Activated T-cell treated with anti-CD3 and anti-CD28 coated beads for 4 hours (primary cell): ENCODE measurements around the gene FNDC3B.

Experiments used
- DNase-seq: peaks from one replicate; pipeline ENCODE4 v3.0.0-alpha.2; 2020

FNDC3B gene

DNA sequence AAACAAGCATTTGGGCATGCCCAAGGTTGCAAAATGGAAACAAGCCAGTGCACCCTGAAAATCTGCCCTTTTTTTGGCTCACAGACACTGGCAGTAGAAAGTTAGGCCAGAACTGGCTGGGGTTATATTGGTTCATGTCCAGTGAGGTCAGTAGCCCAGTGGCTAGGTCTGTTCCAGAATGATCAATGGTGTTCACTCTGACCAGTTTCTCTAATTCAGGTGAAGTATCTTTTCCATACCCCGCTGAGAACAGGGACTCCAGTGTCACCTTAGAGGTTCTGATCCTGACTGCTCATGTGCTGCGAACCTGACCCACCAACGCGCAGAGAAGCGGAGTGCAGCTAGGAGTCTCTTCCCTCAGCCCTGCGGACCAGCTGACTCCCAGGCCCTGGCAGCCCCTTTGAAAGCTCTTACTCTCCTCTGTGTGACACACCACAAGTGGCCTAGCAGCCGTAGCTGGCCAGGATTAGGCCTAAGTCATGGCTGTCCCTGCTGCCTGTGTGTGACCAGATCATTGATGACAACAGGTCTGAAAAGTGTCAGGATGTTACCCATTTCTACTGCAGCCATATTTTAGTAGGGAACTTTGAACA is 285.3 kb downstream of the FNDC3B start:
- no peak for DNase-seq

- no peak for DNase-seq
Measured at GRCh38 chr3:172325461-172325860, 286.1 kb downstream of the FNDC3B start.

GRCh38 chr3:172326993-172327392 is 287.6 kb downstream of the FNDC3B start:
- DNase-seq, result no peak

- no peak for DNase-seq
Measured at GRCh38 chr3:172328282-172328681, 288.9 kb downstream of the FNDC3B start.

GRCh38 chr3:172329070-172329469 is 289.7 kb downstream of the FNDC3B start:
- no peak for DNase-seq

DNA sequence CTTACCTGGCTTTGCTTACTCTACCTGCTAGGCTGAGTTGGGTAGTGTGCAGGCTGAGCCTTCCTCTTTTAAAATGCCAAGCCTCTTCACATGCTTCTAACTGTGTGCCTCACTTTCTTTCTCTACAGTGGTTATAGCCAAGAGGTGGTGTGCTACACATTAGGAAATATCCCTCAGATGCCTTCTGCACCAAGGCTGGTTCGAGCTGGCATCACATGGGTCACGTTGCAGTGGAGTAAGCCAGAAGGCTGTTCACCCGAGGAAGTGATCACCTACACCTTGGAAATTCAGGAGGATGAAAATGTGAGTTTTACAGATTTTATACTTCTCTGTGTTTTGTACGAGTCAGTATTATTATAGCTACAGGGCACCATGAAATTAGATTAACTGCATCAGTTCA is 291.0 kb downstream of the FNDC3B start:
- no peak for DNase-seq

GRCh38 chr3:172332256-172333041 is 293.1 kb downstream of the FNDC3B start:
- DNase-seq, result peak; percentile 55

DNA sequence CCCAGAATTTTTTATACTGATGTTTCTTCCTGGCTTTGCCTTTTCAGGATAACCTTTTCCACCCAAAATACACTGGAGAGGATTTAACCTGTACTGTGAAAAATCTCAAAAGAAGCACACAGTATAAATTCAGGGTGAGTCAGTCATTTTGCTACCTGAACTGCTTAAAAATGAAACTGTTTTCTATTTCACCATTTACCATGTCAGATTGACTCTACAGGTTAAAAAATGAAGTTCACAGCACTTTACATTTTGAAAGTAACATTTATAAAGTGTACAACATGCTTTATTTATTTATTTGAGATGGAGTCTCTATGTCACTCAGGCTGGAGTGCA is 293.6 kb downstream of the FNDC3B start:
- no peak for DNase-seq

DNA sequence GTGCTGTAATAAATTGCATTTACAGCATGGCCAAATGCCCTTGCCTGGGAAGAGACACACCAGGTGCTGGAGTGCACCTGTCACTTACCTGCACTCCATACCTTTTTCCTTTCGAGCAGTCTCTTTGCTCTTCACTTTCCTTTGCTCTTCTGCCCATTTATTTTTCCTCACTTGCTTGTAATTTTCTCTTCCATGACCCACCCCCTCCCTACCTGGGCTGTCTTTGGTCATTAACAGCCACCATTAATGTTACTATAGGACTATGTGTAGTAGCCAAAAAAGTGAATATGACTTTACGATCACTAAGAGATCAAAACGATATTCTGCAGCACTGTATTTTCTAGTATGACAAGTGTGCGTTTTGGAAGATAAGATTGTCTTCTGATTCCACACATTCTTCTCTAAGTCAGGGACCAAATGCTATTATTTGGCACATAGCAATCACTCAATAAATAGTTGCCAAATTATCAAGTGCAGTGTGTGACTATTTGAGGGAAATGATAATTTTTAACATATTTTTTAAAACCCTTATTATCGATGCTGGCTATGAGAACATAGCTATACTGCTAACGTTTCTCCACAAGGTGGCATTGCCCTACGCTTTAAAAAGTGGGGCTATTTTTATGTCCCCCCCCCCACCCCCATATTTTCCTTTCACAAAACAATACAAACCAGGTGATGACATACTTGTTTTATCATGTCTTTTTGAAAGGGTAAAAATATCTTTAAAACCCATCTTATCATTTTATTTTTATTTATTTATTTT is 294.5 kb downstream of the FNDC3B start:
- no peak for DNase-seq

GRCh38 chr3:172334671-172335207 is 295.4 kb downstream of the FNDC3B start:
- DNase-seq, result no peak

GRCh38 chr3:172339892-172340291 is 300.5 kb downstream of the FNDC3B start:
- DNase-seq, result no peak

- no peak for DNase-seq
Measured at GRCh38 chr3:172340583-172340982, 301.2 kb downstream of the FNDC3B start.

DNA sequence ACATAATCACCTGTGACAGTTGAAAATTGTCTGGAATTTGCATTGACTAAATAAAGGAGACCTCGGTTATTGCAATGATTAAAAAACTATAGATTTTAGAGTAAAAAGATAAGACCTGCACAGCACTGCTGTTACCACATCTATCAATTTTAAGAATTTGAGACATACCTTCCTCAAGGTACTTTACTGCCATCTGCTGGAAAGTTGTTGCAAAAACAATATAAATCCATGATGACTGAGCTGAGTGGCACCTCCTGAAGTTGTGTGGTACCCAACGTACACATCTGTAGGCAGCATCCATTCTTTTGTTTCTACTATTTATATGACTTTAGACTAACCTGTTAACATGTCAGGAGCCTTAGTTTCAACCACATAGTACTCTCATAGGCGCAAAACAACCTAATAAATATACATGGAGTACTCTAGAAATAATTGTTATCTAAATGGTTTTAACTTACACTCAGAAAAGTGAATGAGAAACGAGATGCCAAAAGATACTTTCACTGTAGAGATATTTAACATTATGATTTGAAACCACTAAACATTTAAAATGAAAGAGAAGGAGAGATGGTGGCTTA is 302.2 kb downstream of the FNDC3B start:
- no peak for DNase-seq

- no peak for DNase-seq
Measured at GRCh38 chr3:172342097-172342659, 302.8 kb downstream of the FNDC3B start.

GRCh38 chr3:172343117-172343516 is 303.7 kb downstream of the FNDC3B start:
- no peak for DNase-seq

- DNase-seq, result no peak
Measured at GRCh38 chr3:172343979-172344378, 304.6 kb downstream of the FNDC3B start.

DNA sequence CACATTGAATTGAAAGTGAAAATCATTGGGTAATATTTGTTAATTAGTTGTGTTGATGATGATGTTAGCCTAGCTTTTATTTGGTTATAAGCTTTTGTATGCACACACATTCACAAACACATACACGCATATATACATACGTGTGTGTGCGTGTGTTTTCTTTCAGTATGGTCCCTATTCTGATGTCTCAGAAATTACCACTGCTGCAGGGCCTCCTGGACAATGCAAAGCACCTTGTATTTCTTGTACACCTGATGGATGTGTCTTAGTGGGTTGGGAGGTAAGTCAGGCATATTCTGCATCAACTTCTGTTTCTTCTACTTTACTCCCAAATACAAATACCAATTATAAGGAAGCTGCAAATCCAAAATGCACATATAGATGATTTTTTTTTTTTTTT is 306.8 kb downstream of the FNDC3B start:
- no peak for DNase-seq

DNA sequence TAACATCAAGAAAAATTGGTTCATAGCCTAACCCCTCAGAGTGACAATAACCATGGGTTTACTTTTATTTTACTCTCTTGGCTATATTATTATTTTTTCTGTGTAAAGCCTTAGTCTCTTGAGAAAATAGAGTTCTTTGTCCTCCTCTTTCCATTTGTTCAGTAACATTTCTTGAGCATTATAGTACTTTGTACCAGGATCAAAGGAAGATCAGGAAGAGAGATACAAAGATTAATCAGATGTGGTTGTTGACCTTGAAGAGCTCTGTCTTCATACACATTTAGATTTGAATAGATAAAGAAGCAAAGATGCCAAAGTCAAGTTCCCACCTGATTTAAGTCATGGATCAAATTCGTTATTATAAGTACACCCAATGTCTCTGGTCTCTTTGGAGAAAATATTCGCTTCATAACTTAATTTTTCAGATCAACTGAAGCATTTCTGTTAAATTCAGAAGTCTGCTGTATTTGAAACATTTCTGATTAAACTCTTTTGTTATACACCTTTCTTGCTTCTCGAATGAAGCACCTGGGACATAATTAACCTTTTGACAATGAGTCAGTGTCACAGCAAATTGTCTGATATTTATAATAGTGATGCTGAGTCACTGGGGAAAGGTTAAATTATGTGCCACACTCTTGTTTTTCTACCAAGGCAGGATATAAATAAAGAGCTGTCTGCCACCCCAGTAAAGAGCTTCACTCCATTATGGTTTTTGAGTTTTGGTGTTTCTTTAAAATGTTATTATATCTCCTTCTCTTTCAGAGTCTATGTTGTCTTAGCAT is 308.7 kb downstream of the FNDC3B start:
- DNase-seq, result no peak

DNA sequence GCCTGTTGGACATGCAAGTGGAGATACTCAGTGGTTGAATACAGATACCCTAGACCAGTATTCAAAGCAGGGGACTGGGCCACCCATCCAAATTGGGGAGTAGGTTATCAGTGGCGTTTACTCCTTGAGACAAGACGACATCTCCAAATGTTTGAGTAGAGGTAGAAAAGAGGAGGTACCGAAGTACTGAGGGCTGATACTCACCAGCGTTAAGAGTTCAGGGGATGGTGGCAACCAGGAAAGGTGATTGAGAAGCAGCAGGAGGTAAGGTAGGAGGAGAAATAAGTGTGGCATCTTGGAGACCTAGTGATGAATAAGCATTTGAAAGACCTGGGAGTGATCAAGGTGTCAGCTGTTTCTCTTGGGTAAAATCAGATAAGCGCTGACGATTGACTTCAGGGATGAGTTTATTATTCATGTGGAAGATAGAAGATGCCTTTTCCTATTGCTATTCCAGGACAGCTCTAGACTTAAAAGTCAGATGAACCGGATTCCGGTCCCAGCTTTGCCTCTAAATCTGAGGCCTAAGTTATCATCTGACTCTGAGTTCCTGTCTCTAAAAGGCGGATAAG is 312.6 kb downstream of the FNDC3B start:
- DNase-seq, result no peak

DNA sequence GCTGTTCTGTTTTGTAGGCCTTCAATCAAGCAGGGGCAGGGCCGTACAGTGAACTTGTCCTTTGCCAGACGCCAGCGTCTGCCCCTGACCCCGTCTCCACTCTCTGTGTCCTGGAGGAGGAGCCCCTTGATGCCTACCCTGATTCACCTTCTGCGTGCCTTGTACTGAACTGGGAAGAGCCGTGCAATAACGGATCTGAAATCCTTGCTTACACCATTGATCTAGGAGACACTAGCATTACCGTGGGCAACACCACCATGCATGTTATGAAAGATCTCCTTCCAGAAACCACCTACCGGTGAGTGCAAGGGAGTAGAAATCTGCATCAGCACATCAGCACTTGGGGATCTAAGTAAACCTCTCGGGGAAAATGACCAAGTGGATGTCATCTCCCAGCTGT is 313.4 kb downstream of the FNDC3B start:
- DNase-seq, result no peak

GRCh38 chr3:172354931-172355499 is 315.6 kb downstream of the FNDC3B start:
- DNase-seq, result no peak

DNA sequence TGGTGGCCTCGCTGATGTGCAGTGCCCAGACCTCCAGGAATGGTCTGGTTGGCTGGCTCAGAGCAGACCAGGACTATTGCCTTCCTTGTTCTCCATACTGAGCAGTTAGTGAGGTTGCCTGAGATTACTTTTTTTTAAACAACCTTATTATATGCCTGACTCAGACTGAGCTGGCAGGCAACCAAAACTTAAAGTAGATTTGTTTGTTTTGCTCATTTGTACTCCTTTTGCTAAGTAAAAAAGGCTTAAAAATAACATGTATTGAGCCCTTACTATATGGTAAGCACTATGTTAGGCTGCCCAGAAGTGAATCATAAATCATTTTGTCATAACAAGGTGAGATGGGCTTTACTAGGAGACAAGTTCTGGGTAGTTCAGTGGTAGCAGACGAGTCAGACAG is 316.5 kb downstream of the FNDC3B start:
- no peak for DNase-seq
